Large intestine (tissue), 3 donors: ENCODE data around the gene WASF2. TPM values are rescaled to one million over a fixed set of nuclear protein-coding genes. Genes with fewer than 3 reads are reported as not detected.
A peak's percentile ranks its signal among the peaks of the same experiment; 100 is the strongest.

Experiments used
- DNase-seq, 2 donors: peaks; one replicate each; pipeline versions ENCODE4 v3.0.0 to v3.0.0-alpha.2; 2013
- H3K27ac ChIP-seq: one replicate; pipeline ENCODE4 v1.5.1; 2013; ENCODE audit warnings: low read length
- H3K27me3 ChIP-seq: 2 replicates; pipeline ENCODE4 v1.6.1; 2013; ENCODE audit warnings: low read length; ENCODE audit not compliant: control insufficient read depth, insufficient read depth
- H3K36me3 ChIP-seq: 2 replicates; pipeline ENCODE4 v1.6.1; 2013; ENCODE audit warnings: low read length; ENCODE audit not compliant: control insufficient read depth, insufficient read depth
- H3K4me1 ChIP-seq: one replicate; pipeline ENCODE4 v1.6.1; 2013; ENCODE audit warnings: low read length; ENCODE audit not compliant: control insufficient read depth, insufficient read depth
- H3K4me3 ChIP-seq: one replicate; pipeline ENCODE4 v1.5.1; 2013; ENCODE audit warnings: low read length
- H3K9me3 ChIP-seq: one replicate; pipeline ENCODE4 v1.6.1; 2013; ENCODE audit warnings: mild to moderate bottlenecking, low read depth, low read length, moderate library complexity; ENCODE audit not compliant: control insufficient read depth
- WGBS: methylation state at CpG from one replicate; pipeline ENCODE4 v1.1.5; 2013; ENCODE audit warnings: low lambda C conversion rate; ENCODE audit not compliant: insufficient coverage; 5-methylcytosine and 5-hydroxymethylcytosine counted together
- polyA plus RNA-seq: library from polyadenylated mRNA; unstranded; fragments of 120-200 nt; gene quantifications from one replicate; pipeline ENCODE4 v1.2.1, GENCODE V29; 2013

Gene WASF2
- polyA plus RNA-seq, 1 donor: 56.0 TPM

GRCh38 chr1:27454610-27455009 lies 35.4 kb downstream of the WASF2 start:
- DNase-seq: no peak
- Histone ChIP-seq H3K9me3 (no peaks in the 10 kb centered on the region), H3K4me3 (no peak overlapping the region), H3K27me3 (no peaks in the 10 kb centered on the region), H3K36me3 (peaks cover 10% of the 10 kb centered on the region), H3K27ac (no peak overlapping the region), H3K4me1 (peaks cover 8% of the 10 kb centered on the region)
- no CpG with 5 or more reads among the region's 4 CpGs for WGBS

DNA sequence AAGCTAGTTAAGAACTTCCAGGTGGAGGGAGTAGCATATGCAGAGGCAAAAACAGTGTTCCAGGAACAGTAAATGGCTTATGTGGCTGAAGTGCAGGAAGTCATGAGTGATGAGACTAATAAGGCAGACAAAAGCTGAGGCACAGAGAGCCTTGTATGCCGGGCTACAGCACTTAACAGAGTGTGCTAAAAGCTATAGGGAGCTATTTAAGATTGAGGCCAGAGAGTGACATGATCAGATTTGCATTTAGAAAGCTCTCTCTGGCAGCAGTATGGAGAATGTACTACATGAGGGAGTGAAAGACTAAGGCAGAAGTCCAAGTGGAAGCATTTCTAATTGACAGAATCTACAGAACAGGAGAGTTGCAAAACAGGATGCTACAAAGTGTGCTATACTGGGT lies 38.6 kb downstream of the WASF2 start:
- H3K27ac ChIP-seq: no peak overlapping the region

DNA sequence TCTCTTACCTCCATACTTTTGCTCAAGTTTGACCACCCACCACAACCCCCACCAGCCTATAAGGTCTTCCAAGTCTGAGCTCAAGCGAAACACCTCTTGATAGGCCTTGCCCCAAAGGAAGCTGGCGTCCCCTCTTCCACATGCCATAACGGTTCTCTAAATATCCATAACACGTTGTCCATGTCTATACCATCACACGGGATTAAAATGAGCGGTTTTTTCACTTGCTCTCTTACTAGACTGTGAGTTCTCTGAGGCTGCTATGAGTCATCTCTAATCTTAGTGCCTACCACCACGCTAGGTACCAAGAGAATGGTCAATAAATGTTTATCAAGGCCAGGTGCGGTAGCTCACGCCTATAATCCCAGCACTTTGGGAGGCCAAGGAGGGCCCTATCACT lies 41.0 kb downstream of the WASF2 start:
- no peak overlapping the region for H3K27ac ChIP-seq
- peaks cover 12% of the 10 kb centered on the region for H3K36me3 ChIP-seq
- H3K4me1 ChIP-seq: no peaks in the 10 kb centered on the region
- H3K9me3 ChIP-seq: no peaks in the 10 kb centered on the region
- no peak for DNase-seq
- H3K27me3 ChIP-seq: no peaks in the 10 kb centered on the region
- WGBS: no CpG with 5 or more reads among the region's 9 CpGs
- H3K4me3 ChIP-seq: no peak overlapping the region

More for the DNA sequence above, 38.6 kb downstream of the WASF2 start:
- no peaks in the 10 kb centered on the region for H3K9me3 ChIP-seq
- WGBS: no CpG with 5 or more reads among the region's 1 CpG
- DNase-seq: no peak
- H3K36me3 ChIP-seq: peaks cover 12% of the 10 kb centered on the region
- no peaks in the 10 kb centered on the region for H3K27me3 ChIP-seq
- peaks cover 8% of the 10 kb centered on the region for H3K4me1 ChIP-seq
- H3K4me3 ChIP-seq: no peak overlapping the region

DNA sequence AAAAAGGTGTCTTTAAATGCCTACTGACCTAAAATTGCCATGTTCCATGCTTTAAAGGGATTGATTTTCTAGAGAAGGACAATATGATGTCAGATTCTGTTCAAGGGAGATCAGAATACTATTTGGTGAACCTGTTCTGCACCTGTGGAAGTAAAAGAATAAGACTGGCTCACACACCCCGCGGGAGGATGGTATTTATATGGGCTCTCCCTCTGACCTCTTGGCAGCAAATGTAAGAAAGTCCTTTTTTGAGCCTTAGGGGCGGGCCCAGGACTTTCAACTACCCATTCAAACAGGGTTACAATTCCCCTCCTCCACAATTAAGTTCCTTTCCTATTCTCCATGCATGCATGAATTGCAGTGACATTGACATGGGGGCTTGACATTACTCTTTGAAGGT lies 42.1 kb downstream of the WASF2 start:
- H3K36me3 ChIP-seq: peaks cover 14% of the 10 kb centered on the region

DNA sequence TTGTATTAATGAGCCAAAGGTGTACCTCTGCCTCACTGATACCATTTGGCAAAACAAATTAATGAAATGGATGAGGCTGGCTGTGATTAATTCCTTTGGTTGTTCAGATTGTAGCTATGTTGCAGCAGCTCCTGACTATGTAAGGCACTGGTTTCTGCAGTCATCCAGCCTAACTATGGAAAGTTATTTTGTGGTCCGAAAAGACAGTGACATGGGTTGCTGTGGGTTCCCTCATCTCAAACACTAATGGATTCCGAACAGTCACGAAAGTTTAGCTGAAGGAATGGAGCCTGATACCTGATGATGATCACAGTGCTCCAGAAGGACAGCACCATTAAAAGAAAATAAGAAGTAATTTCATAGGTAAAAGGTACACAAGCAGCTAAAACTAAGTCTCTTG lies 42.6 kb downstream of the WASF2 start:
- Histone ChIP-seq H3K36me3 (peaks cover 14% of the 10 kb centered on the region), H3K27me3 (no peaks in the 10 kb centered on the region), H3K4me3 (no peak overlapping the region), H3K4me1 (no peaks in the 10 kb centered on the region), H3K27ac (no peak overlapping the region), H3K9me3 (no peaks in the 10 kb centered on the region)
- DNase-seq: no peak
- WGBS: no CpG with 5 or more reads among the region's 3 CpGs

More for the DNA sequence above, 42.1 kb downstream of the WASF2 start:
- WGBS: no CpG with 5 or more reads among the region's 3 CpGs
- Histone ChIP-seq H3K4me1 (no peaks in the 10 kb centered on the region), H3K27me3 (no peaks in the 10 kb centered on the region), H3K9me3 (no peaks in the 10 kb centered on the region), H3K27ac (no peak overlapping the region), H3K4me3 (no peak overlapping the region)
- no peak for DNase-seq

DNA sequence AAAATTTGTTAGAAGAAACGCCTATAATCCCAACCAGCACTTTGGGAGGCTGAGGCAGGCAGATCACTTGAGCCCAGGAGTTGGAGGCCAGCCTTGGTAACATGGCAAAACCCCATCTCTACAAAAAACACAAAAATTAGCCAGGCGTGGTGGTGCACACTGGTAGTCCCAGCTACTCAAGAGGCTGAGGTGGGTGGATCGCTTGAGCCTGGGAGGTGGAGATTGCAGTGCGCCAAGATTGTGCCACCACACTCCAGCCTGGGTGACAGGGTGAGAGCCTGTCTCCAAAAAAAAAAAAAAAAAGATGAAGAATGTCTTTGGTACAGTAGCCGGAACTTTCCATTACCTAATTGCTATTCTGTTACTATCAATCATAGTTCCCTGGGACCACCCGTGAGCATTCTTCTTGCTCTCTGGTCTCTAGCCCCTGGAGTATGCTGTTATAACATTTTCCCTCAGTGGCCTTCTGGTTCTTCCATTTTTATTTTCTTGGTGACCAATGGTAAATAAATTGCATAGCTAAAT lies 43.4 kb downstream of the WASF2 start:
- no peak overlapping the region for H3K4me3 ChIP-seq
- no peak for DNase-seq
- 100% methylated on average over 1 of the region's 6 CpGs for WGBS
- no peaks in the 10 kb centered on the region for H3K27me3 ChIP-seq
- no peaks in the 10 kb centered on the region for H3K9me3 ChIP-seq
- H3K27ac ChIP-seq: no peak overlapping the region
- H3K4me1 ChIP-seq: no peaks in the 10 kb centered on the region
- peaks cover 14% of the 10 kb centered on the region for H3K36me3 ChIP-seq

- 87% methylated on average over 3 of the region's 4 CpGs for WGBS
- peaks cover 17% of the 10 kb centered on the region for H3K36me3 ChIP-seq
- no peak overlapping the region for H3K27ac ChIP-seq
- no peaks in the 10 kb centered on the region for H3K4me1 ChIP-seq
- no peaks in the 10 kb centered on the region for H3K27me3 ChIP-seq
- no peak for DNase-seq
- H3K4me3 ChIP-seq: no peak overlapping the region
- H3K9me3 ChIP-seq: no peaks in the 10 kb centered on the region
These were observed 44.6 kb downstream of the WASF2 start for GRCh38 chr1:27445177-27445936.

GRCh38 chr1:27444632-27445031 lies 45.3 kb downstream of the WASF2 start:
- Histone ChIP-seq H3K36me3 (peaks cover 19% of the 10 kb centered on the region), H3K9me3 (no peaks in the 10 kb centered on the region), H3K27ac (no peak overlapping the region), H3K4me1 (peaks cover 1% of the 10 kb centered on the region), H3K27me3 (no peaks in the 10 kb centered on the region), H3K4me3 (no peak overlapping the region)
- no CpG with 5 or more reads among the region's 1 CpG for WGBS
- DNase-seq: no peak

DNA sequence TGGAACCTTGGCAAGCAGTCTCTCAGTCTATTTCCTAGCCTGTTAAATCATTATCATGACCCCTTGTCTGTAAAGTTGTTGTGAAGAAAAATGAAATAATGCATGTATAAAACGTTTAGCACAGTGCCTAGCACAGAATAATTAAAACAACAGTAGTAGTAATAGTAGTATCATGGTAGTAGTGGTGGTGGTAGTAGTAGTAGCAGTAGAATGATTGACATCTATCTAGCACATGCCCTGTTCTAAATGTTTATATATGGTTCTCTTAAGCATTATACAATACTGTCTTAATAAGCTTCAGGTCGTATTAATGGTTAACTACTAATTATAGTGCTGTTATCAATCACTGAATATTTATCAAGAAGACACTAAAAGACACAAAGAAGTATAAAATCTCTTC lies 50.8 kb downstream of the WASF2 start:
- no CpG with 5 or more reads among the region's 2 CpGs for WGBS
- Histone ChIP-seq H3K4me3 (no peak overlapping the region), H3K27me3 (no peaks in the 10 kb centered on the region), H3K9me3 (no peaks in the 10 kb centered on the region), H3K36me3 (peaks cover 9% of the 10 kb centered on the region), H3K4me1 (peaks cover 25% of the 10 kb centered on the region), H3K27ac (peak overlapping the region; percentile 9)
- DNase-seq: no peak

GRCh38 chr1:27438621-27439061 lies 51.3 kb downstream of the WASF2 start:
- Histone ChIP-seq H3K27me3 (no peaks in the 10 kb centered on the region), H3K27ac (peak overlapping the region; percentile 9), H3K4me1 (peaks cover 25% of the 10 kb centered on the region), H3K9me3 (no peaks in the 10 kb centered on the region), H3K4me3 (no peak overlapping the region), H3K36me3 (peaks cover 5% of the 10 kb centered on the region)
- DNase-seq: peak in 1 of 2 donors; percentile 49
- WGBS: no CpG with 5 or more reads among the region's 1 CpG
